GM18909 (cell line): ENCODE data around the gene IFNL3.
"Not testable (repeated sequence)": the region's sequence is repeated elsewhere in the genome, so short reads cannot be mapped to it uniquely, and the experiment has no call there.

Experiments
- ATAC-seq: cut with Tn5 transposase; IDR thresholded peaks from one replicate; pipeline ENCODE4 v1.9.1; 2021; ENCODE audit warnings: mild to moderate bottlenecking; ENCODE audit not compliant: unreplicated experiment, poor library complexity

The IFNL3 gene

DNA sequence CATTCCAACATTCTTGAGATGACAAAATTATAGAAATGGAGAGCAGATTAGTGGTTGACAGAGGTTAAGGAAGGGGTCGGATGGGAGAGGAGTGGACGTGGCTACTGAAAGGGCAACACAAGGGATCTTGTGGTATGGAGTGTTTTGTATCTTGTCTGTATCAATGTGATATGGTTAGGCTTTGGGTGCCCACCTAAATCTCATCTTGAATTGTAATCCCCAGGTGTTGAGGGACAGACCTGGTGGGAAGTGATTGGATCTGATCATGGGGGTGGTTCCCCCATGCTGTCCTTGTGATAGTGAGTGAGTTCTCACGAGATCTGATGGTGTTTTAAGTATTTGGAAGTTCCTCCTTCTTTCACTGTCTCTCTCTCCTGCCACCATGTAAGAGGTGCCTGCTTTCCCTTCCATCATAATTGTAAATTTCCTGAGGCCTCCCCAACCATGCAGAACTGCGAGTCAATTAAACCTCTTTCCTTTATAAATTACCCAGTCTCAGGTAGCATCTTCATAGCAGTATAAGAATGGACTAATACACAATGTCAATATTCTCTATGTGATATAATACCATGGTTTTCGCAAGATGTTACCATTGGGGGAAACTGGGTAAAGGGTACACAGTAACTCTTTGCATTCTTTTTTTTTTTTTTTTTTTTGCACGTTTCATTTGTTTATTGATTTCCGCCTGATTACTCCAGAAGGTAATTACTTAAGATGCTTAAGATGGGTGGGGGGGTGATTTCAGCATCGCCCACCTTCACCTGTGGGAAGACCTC is 8.8 kb upstream of the IFNL3 start:
- no peak for ATAC-seq

- ATAC-seq = no peak
These were observed 7.7 kb upstream of the IFNL3 start for GRCh38 chr19:39252458-39252857.

- no peak for ATAC-seq
These were observed 7.0 kb upstream of the IFNL3 start for GRCh38 chr19:39251846-39252245.

DNA sequence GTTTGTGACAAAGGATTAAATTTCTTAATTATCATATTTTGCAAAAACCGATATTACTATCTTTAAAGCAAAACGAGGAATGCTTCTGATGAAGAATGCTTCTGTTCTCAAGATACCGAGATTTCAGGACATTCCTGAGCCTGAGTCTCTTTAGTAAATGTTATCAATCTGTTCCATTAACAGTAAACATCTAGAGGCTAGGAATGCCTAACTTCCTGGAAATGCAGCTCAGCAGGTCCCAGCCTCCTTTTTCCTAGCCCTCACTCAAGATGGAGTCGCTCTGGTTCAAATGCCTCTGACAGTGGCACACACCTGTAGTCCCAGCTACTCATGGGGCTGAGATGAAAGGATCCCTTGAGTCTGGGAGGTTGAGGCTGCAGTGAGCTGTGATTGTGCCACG is 6.3 kb upstream of the IFNL3 start:
- ATAC-seq = no peak

DNA sequence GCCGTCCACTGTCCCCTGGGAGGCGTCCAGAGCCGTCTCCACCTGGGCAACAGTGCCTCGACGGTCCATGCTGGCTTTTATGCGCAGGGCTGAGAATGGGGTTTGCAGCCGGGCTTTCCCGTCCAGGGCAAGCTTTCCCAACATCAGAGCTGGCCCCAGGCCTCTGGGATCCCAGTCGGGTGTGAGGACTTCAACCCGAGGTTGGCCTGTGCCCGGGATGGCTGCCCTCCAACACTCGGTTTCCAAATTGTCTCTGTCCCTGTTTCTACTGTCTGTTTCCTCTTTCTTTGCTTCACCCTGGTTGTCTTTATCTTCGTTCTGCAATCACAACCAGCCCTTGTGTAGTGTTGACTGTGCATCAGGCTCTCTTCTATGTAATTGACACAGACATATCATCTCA is 4.0 kb upstream of the IFNL3 start, which contains the start of gene IFNL4:
IFNL4 (minus strand) TSS at position 51 of the 400 bp plus-strand sequence.
- no peak for ATAC-seq

- ATAC-seq = no peak
These were observed 3.2 kb upstream of the IFNL3 start for GRCh38 chr19:39247701-39248664.

- ATAC-seq = no peak
These were observed 2.3 kb upstream of the IFNL3 start for GRCh38 chr19:39246951-39247669.

- ATAC-seq = not testable (repeated sequence)
These were observed 360 bp upstream of the IFNL3 start for GRCh38 chr19:39245166-39245565.

DNA sequence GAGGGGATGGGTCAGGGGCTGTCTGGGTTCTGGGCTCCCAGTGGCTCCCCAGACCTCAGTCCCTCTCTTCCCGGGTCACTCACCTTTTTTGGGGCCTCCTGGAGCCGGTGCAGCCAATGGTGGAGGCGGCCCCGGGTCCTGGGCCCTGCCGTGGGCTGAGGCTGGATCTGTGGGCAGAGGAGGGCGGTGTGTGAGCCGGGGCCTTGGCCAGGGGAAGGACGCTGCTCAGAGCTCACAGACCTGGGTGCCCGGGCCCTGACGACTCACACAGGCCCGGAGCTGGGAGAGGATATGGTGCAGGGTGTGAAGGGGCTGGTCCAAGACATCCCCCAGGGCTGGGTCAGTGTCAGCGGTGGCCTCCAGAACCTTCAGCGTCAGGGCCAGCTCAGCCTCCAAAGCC is 1.1 kb downstream of the IFNL3 start:
- not testable (repeated sequence) for ATAC-seq

GRCh38 chr19:39240421-39240820 is 4.4 kb downstream of the IFNL3 start:
- no peak for ATAC-seq

- ATAC-seq = no peak
These were observed 5.9 kb downstream of the IFNL3 start for GRCh38 chr19:39238944-39239343.

GRCh38 chr19:39238209-39238608 is 6.6 kb downstream of the IFNL3 start:
- ATAC-seq = no peak

DNA sequence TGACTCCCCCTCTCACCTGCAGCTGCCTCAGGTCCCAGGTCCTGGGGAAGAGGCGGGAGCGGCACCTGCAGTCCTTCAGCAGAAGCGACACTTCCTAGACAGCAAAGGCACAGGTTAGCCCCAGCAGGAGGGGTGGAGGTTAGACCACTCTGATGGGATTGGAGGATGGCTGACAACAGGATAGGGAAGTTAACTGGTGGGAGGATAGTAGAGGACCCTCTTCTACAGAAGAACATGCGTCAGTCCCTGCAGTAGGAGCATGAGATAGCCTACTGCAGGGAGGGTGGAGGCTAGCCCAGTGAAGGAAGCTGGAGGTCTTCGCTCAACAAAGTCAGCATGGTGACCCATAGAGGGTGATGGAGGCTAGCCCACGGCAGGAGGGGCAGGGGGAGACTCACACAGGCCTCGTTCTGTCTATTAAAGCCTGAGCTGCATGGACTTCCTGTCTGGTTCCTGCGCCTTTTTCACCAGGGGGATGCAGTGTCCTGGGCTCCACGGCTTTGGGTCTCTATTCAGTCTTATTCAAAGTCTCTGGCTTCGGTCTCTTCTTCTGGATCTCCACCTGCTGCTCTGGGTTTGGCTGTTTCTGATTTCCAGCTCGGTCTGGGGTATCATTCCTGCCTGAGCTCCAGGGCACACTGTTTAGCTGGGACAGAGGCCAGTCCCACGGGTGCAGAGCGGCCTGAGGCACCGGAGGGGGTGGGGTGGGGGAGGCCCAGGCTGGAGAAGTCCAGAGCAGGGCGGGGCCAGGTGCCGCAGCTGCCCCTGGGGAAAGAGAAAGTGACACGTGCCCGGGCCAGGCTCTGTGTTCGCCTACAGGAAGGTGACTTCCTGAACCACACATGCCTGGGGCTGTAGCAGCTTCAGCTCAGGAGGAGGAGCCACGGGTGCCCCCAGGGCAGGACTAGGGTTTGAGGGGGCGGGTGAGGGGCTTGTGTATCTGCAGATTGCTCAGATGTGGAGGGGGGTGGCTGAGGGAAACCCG is 7.3 kb downstream of the IFNL3 start:
- peak; percentile 59 for ATAC-seq

DNA sequence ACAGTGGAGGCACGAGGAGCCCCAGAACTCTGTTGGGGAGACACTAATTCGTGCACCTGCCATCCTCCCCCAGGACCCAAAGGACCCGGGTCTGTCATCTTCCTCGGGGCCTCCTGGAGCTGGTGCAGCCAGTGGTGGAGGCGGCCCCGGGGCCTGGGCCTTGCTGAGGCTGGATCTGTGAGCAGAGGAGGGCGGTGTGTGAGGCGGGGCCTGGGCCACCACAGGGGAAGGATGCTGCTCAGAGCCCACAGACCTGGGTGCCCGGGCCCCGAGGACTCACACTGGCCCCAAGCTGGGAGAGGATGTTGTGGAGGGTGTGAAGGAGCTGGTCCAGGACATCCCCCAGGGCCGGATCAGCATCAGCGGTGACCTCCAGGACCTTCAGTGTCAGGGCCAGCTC is 8.3 kb downstream of the IFNL3 start:
- ATAC-seq = no peak

- ATAC-seq = no peak
These were observed 12.1 kb downstream of the IFNL3 start for GRCh38 chr19:39232708-39233107.

- ATAC-seq = no peak
These were observed 14.6 kb downstream of the IFNL3 start for GRCh38 chr19:39230096-39230764.

DNA sequence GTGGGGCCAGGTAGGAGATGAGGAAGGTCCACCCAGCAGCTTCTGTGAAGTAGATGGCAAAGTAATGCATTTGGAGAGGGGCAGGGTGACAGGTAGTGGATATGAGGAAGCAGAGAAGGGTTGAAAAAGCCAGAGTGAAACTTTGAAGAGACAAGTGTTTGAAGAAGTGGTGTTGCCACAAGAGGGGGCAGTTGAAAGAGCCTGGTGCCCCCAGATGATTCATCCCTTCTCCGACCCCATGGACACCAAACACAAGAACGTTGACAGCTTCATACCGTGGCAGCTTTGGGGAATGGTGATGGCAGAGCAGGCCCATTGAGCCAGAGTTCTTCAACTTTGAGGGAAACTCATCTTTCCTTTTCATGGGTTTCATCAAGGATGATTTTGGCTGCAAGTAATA is 19.9 kb downstream of the IFNL3 start:
- no peak for ATAC-seq

DNA sequence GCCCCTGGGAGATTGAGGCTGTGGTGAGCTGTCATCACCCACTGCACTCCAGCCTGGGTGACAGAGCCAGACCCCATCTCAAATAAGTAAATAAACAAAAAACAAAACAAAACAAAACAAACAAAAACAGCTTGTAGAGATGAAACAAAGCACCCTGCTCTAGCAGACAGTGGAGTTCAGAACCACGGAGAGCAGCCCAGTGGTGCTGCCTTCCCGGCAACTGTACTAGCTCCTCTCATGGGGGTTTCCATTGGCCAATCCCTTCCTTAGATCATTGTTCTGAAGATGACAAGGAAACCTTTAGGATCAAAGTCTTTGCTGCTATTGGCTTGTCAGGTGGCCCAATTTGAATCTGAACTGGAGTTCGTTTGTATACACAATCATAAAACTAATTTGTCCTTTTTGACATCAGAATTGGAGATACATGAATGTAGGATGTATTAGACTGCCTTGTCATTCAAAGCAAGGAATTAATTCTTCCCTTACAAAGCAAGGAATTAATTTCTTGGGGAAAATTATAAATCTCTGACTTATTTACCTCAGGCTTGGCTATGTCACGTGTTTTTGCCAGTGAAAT is 21.0 kb downstream of the IFNL3 start:
- ATAC-seq = no peak

DNA sequence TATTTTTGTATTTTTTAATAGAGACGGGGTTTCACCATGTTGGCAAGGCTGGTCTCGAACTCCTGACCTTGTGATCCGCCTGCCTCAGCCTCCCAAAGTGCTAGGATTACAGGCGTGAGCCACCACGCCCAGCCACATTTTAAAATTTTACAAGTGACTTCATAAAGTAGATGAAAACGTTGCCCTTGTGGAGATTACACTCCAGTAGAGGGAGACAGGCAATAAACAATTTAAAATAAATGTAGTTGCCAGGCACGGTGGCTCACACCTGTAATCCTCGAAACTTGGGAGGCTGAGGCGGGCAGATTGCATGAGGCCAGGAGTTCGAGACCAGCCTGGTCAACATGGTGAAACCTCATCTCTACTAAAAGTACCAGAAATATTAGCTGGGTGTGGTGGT is 25.7 kb downstream of the IFNL3 start:
- not testable (repeated sequence) for ATAC-seq
